NCI-H1417 treated with DMSO at 0.1 percent for 48 hours (cell line): Measurements from ENCODE around the gene XPO6.

Experiments
- DNase-seq: peaks from one replicate; lab custom pipeline; 2025; lab: John Stamatoyannopoulos, UW

XPO6 gene

GRCh38 chr16:28089205-28089991, 122.4 kb downstream of the XPO6 start:
- DNase-seq: no peak

- no peak for DNase-seq
Observed at GRCh38 chr16:28087675-28088300, 124.0 kb downstream of the XPO6 start.

GRCh38 chr16:28087140-28087660, 124.6 kb downstream of the XPO6 start:
- no peak for DNase-seq

- DNase-seq: no peak
Observed at GRCh38 chr16:28086186-28087139, 125.3 kb downstream of the XPO6 start.

- DNase-seq: no peak
Observed at GRCh38 chr16:28085389-28086171, 126.2 kb downstream of the XPO6 start.

GRCh38 chr16:28084209-28084608, 127.6 kb downstream of the XPO6 start:
- DNase-seq: no peak

GRCh38 chr16:28082624-28083023, 129.1 kb downstream of the XPO6 start:
- DNase-seq: no peak

- DNase-seq: no peak
Observed at GRCh38 chr16:28081391-28081968, 130.3 kb downstream of the XPO6 start.

- no peak for DNase-seq
Observed at GRCh38 chr16:28078261-28078660, 133.5 kb downstream of the XPO6 start.

GRCh38 chr16:28073836-28074235, 137.9 kb downstream of the XPO6 start:
- DNase-seq: no peak

GRCh38 chr16:28072087-28072486, 139.7 kb downstream of the XPO6 start:
- DNase-seq: no peak

- no peak for DNase-seq
Observed at GRCh38 chr16:28069971-28070794, 141.6 kb downstream of the XPO6 start.

- no peak for DNase-seq
Observed at GRCh38 chr16:28068976-28069375, 142.8 kb downstream of the XPO6 start.

- no peak for DNase-seq
Observed at GRCh38 chr16:28067604-28068379, 144.0 kb downstream of the XPO6 start.

GRCh38 chr16:28064706-28065249, 147.0 kb downstream of the XPO6 start:
- no peak for DNase-seq

GRCh38 chr16:28064150-28064549, 147.6 kb downstream of the XPO6 start:
- DNase-seq: no peak

GRCh38 chr16:28063591-28064061, 148.1 kb downstream of the XPO6 start, which contains the start of gene GSG1L:
Gene GSG1L, minus strand, starts transcription at chr16:28063714. Its CDS starts 290 bp downstream, at chr16:28063424.
- no peak for DNase-seq

- DNase-seq: no peak
Observed at GRCh38 chr16:28062847-28063521, 148.8 kb downstream of the XPO6 start.
